ENCODE measurements around the gene TMEM190.

DNA sequence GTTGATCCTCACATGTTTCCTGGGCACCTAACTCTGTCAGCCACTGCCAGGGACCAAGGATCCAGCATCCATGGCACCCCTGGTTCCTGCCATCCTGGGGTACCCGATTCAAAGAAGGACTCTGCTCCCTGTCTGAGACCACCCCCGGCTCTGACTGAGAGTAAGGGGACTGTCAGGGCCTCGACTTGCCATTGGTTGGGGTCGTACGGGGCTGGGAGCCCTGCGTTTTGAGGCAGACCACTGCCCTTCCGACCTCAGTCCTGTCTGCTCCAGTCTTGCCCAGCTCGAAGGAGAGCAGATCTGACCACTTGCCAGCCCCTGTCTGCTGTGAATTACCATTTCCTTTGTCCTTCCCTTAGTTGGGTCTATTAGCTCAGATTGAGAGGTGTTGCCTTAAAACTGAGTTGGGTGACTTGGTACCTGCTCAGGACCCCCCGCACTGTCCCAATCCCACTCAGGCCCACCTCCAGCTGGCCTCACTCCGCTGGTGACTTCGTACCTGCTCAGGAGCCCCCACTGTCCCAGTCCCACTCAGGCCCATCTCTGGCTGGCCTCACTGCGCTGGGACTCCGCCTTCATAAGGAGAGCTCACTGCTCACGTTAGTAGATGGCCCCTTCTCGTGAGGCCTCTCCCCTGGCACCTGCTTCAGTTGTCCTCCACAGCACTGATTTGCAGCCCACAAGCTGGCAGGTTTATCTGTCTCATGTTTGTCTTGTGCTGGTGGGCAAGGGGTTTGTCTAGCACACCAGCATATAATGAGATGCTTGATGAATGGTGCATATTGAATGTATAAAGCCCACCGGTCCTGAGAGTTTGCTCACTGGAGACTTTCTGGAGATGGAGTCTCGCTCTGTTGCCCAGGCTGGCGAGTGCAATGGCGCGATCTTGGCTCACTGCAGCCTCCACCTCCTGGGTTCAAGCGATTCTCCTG, 13.0 kb downstream of the TMEM190 start:
- TF ChIP-seq, protein P1, sequence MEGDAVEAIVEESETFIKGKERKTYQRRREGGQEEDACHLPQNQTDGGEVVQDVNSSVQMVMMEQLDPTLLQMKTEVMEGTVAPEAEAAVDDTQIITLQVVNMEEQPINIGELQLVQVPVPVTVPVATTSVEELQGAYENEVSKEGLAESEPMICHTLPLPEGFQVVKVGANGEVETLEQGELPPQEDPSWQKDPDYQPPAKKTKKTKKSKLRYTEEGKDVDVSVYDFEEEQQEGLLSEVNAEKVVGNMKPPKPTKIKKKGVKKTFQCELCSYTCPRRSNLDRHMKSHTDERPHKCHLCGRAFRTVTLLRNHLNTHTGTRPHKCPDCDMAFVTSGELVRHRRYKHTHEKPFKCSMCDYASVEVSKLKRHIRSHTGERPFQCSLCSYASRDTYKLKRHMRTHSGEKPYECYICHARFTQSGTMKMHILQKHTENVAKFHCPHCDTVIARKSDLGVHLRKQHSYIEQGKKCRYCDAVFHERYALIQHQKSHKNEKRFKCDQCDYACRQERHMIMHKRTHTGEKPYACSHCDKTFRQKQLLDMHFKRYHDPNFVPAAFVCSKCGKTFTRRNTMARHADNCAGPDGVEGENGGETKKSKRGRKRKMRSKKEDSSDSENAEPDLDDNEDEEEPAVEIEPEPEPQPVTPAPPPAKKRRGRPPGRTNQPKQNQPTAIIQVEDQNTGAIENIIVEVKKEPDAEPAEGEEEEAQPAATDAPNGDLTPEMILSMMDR (IDR thresholded peaks at IDR 0.05; ENCODE audit: insufficient read depth, low read depth, low read length) = no peak
- TF ChIP-seq EZH2 (IDR thresholded peaks at IDR 0.05; ENCODE audit: insufficient read depth, low read length) = no peak

Measured in astrocyte (in vitro differentiated cells and primary cell).